Measurements from ENCODE around the gene ULBP3.

The ULBP3 gene

DNA sequence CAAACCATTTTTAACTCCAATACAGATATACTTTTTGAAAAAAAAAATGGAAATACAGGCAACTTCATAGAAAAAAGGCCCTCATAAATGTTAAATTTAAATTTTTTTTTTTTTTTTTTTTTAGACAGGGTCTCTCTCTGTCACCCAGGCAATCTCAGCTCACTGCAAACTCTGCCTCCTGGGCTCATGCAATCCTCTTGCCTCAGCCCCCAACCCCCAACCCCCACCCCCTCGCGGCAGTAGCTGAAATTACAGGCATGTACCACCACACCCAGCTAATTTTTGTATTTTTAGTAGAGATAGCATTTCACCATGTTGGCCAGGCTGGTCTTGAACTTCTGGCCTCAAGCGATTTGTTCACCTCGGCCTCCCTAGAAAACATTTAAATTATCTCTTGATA, 12.8 kb upstream of the ULBP3 start:
- TF ChIP-seq, protein P1, sequence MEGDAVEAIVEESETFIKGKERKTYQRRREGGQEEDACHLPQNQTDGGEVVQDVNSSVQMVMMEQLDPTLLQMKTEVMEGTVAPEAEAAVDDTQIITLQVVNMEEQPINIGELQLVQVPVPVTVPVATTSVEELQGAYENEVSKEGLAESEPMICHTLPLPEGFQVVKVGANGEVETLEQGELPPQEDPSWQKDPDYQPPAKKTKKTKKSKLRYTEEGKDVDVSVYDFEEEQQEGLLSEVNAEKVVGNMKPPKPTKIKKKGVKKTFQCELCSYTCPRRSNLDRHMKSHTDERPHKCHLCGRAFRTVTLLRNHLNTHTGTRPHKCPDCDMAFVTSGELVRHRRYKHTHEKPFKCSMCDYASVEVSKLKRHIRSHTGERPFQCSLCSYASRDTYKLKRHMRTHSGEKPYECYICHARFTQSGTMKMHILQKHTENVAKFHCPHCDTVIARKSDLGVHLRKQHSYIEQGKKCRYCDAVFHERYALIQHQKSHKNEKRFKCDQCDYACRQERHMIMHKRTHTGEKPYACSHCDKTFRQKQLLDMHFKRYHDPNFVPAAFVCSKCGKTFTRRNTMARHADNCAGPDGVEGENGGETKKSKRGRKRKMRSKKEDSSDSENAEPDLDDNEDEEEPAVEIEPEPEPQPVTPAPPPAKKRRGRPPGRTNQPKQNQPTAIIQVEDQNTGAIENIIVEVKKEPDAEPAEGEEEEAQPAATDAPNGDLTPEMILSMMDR (IDR thresholded peaks at IDR 0.05; ENCODE audit: insufficient read depth, low read length, poor library complexity, severe bottlenecking), result no peak
- TF ChIP-seq EZH2phosphoT487 (conservative IDR thresholded peaks at IDR 0.05; ENCODE audit: low read length), result no peak
- no peak overlapping the region for H3K27ac ChIP-seq (ENCODE audit: low read depth, low read length)
- no peak overlapping the region for H3K4me3 ChIP-seq (ENCODE audit: insufficient read depth, low read length, poor library complexity, severe bottlenecking)
- H2AFZ ChIP-seq (ENCODE audit: low read depth, low read length, severe bottlenecking), result no peak overlapping the region
- no peaks in the 10 kb centered on the region for H3K36me3 ChIP-seq (ENCODE audit: low read length)
- no peaks in the 10 kb centered on the region for H3K79me2 ChIP-seq (ENCODE audit: insufficient read depth, low read length)
- no peak overlapping the region for H3K4me2 ChIP-seq (ENCODE audit: low read depth, low read length, poor library complexity, severe bottlenecking)
- no peaks in the 10 kb centered on the region for H3K9me3 ChIP-seq (ENCODE audit: insufficient read depth, low read length)
- H3F3A ChIP-seq (ENCODE audit: insufficient read depth), result no peaks in the 10 kb centered on the region
- H3K9ac ChIP-seq (ENCODE audit: low read length), result no peak overlapping the region
- no peaks in the 10 kb centered on the region for H4K20me1 ChIP-seq (ENCODE audit: low read depth, low read length)
- H3K27me3 ChIP-seq (ENCODE audit: low read length), result 0 out of 2 replicates have a peak, but pooled peaks cover 3% of the 10 kb centered on the region
- H3K9me2 ChIP-seq (replicated peaks; ENCODE audit: insufficient read depth, low read length), result no peaks in the 10 kb centered on the region

GRCh38 chr6:150079604-150080003, 10.7 kb upstream of the ULBP3 start:
- no peaks in the 10 kb centered on the region for H3K9me3 ChIP-seq (ENCODE audit: insufficient read depth, low read length)
- H4K20me1 ChIP-seq (ENCODE audit: low read depth, low read length), result no peaks in the 10 kb centered on the region
- H3K4me2 ChIP-seq (ENCODE audit: low read depth, low read length, poor library complexity, severe bottlenecking), result no peak overlapping the region
- no peak overlapping the region for H2AFZ ChIP-seq (ENCODE audit: low read depth, low read length, severe bottlenecking)
- H3K4me3 ChIP-seq (ENCODE audit: insufficient read depth, low read length, poor library complexity, severe bottlenecking), result no peak overlapping the region
- H3K79me2 ChIP-seq (ENCODE audit: insufficient read depth, low read length), result no peaks in the 10 kb centered on the region
- no peaks in the 10 kb centered on the region for H3K9me2 ChIP-seq (replicated peaks; ENCODE audit: insufficient read depth, low read length)
- 0 out of 2 replicates have a peak, but pooled peaks cover 3% of the 10 kb centered on the region for H3K27me3 ChIP-seq (ENCODE audit: low read length)
- H3K9ac ChIP-seq (ENCODE audit: low read length), result no peak overlapping the region
- no peaks in the 10 kb centered on the region for H3K36me3 ChIP-seq (ENCODE audit: low read length)
- TF ChIP-seq, protein P1 (IDR thresholded peaks at IDR 0.05; ENCODE audit: insufficient read depth, low read length, poor library complexity, severe bottlenecking), result no peak
- TF ChIP-seq EZH2phosphoT487 (conservative IDR thresholded peaks at IDR 0.05; ENCODE audit: low read length), result no peak
- H3F3A ChIP-seq (ENCODE audit: insufficient read depth), result no peaks in the 10 kb centered on the region
- no peak overlapping the region for H3K27ac ChIP-seq (ENCODE audit: low read depth, low read length)

DNA sequence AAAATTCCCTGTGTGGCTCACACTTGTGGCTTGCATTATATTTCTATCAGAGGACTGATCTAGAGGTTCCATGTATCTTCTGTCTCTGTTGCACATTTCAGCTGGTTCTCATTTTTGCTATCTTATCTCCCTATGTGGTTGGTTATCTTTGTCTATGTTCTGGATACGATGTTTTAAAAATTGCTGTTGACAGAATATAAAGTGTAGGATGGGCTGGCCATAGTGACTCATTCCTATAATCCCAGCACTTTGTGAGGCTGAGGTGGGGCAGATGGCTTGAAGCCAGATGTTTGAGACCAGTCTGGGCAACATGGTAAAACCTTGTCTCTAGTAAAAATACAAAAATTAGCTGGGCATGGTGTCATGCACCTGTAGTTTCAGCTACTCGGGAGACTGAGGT, 9.9 kb upstream of the ULBP3 start:
- H3K4me3 ChIP-seq (ENCODE audit: insufficient read depth, low read length, poor library complexity, severe bottlenecking), result no peak overlapping the region
- no peak overlapping the region for H3K27ac ChIP-seq (ENCODE audit: low read depth, low read length)
- no peaks in the 10 kb centered on the region for H3F3A ChIP-seq (ENCODE audit: insufficient read depth)
- no peaks in the 10 kb centered on the region for H3K9me2 ChIP-seq (replicated peaks; ENCODE audit: insufficient read depth, low read length)
- no peak overlapping the region for H3K4me2 ChIP-seq (ENCODE audit: low read depth, low read length, poor library complexity, severe bottlenecking)
- 0 out of 2 replicates have a peak, but pooled peaks cover 1% of the 10 kb centered on the region for H3K27me3 ChIP-seq (ENCODE audit: low read length)
- H3K79me2 ChIP-seq (ENCODE audit: insufficient read depth, low read length), result no peaks in the 10 kb centered on the region
- H3K9me3 ChIP-seq (ENCODE audit: insufficient read depth, low read length), result no peaks in the 10 kb centered on the region
- no peak for TF ChIP-seq EZH2phosphoT487 (conservative IDR thresholded peaks at IDR 0.05; ENCODE audit: low read length)
- H3K9ac ChIP-seq (ENCODE audit: low read length), result no peak overlapping the region
- no peaks in the 10 kb centered on the region for H4K20me1 ChIP-seq (ENCODE audit: low read depth, low read length)
- no peaks in the 10 kb centered on the region for H3K36me3 ChIP-seq (ENCODE audit: low read length)
- no peak overlapping the region for H2AFZ ChIP-seq (ENCODE audit: low read depth, low read length, severe bottlenecking)

GRCh38 chr6:150076196-150076893, 7.4 kb upstream of the ULBP3 start:
- no peak overlapping the region for H3K9ac ChIP-seq (ENCODE audit: low read length)
- no peaks in the 10 kb centered on the region for H3K9me2 ChIP-seq (replicated peaks; ENCODE audit: insufficient read depth, low read length)
- no peak overlapping the region for H3K4me2 ChIP-seq (ENCODE audit: low read depth, low read length, poor library complexity, severe bottlenecking)
- no peak overlapping the region for H3K4me3 ChIP-seq (ENCODE audit: insufficient read depth, low read length, poor library complexity, severe bottlenecking)
- no peaks in the 10 kb centered on the region for H4K20me1 ChIP-seq (ENCODE audit: low read depth, low read length)
- no peaks in the 10 kb centered on the region for H3K9me3 ChIP-seq (ENCODE audit: insufficient read depth, low read length)
- H3K36me3 ChIP-seq (ENCODE audit: low read length), result no peaks in the 10 kb centered on the region
- no peak overlapping the region for H3K27ac ChIP-seq (ENCODE audit: low read depth, low read length)
- TF ChIP-seq, protein P1 (IDR thresholded peaks at IDR 0.05; ENCODE audit: insufficient read depth, low read length, poor library complexity, severe bottlenecking), result no peak
- no peak for TF ChIP-seq EZH2phosphoT487 (conservative IDR thresholded peaks at IDR 0.05; ENCODE audit: low read length)
- no peaks in the 10 kb centered on the region for H3K79me2 ChIP-seq (ENCODE audit: insufficient read depth, low read length)
- H3K27me3 ChIP-seq (ENCODE audit: low read length), result no peaks in the 10 kb centered on the region
- no peaks in the 10 kb centered on the region for H3F3A ChIP-seq (ENCODE audit: insufficient read depth)
- no peak overlapping the region for H2AFZ ChIP-seq (ENCODE audit: low read depth, low read length, severe bottlenecking)
